Measurements from ENCODE around the gene TMEM128.
"Not testable (repeated sequence)": the region's sequence is repeated elsewhere in the genome, so short reads cannot be mapped to it uniquely, and the experiment has no call there.

Gene TMEM128, protein sequence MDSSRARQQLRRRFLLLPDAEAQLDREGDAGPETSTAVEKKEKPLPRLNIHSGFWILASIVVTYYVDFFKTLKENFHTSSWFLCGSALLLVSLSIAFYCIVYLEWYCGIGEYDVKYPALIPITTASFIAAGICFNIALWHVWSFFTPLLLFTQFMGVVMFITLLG

DNA sequence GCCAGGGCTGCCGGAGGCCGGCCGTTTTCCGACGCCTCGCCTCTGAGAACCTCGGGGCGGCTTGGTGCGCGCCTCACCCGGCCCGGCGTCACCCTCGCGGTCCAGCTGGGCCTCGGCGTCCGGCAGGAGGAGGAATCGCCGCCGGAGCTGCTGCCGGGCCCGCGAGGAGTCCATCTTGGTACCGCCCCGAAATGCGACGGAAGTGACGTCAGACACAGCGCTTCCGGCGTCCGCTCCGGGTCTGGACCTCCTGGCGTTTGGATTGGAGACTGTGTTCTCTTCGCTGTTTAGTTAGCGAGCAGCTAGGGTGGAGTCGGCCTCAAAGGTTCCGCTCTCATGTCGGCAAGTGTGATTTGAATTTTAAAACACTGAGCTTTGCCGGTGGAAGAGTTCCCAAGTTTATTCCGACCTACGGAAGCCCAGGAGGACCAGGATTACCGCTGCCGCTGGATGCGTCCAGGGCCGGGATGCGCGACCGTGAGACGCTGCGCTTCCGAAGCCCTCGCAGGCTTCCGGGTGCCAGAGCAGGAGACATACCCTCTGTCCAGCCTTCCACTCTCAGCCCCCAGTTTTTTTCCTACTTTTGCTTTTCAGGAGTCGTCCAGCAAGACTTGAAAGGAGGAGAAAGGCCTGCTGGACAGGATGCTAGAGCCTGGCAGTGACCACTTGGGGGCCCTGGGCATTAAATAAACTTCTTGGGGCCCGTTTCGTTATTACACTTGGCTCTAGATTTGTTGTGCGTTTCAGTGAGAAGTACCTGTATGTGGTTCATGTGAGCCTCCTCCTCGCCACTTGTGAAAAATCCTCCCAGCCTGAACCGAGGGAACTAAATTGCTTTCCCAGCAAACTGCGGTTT lies at the start of gene TMEM128:
TMEM128 (minus strand) TSS at position 195 of the 856 bp plus-strand sequence; CDS start at position 174, 21 bp downstream.
- DNase-seq (ENCODE audit: low read depth in 2 of 2, low spot score in 1 of 2), result peak; percentile 82 to 85

DNA sequence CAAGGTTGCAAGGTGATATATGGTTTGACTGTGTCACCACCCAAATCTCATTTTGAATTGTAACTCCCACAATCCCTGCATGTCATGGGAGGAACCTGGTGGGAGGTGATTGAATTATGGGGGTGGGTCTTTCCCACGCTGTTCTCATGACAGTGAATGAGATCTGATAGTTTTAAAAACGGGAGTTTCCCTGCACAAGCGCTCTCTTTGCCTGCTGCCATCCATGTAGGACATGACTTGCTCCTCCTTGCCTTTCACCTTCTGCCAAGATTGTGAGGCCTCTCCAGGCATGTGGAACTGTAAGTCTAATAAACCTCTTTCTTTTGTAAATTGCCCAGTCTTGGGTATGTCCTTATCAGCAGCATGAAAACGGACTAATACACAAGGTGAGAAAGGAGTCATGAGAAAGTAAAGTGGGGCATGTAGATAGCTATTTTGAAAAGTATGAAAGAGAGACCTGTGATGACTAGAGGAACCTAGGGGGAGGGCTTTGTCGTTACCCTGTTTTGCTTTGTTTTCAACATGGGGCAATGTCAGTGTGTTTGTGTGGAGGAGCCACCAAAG lies 48.3 kb upstream of the TMEM128 start:
- DNase-seq (ENCODE audit: low read depth in 2 of 2, low spot score in 1 of 2), result no peak

DNA sequence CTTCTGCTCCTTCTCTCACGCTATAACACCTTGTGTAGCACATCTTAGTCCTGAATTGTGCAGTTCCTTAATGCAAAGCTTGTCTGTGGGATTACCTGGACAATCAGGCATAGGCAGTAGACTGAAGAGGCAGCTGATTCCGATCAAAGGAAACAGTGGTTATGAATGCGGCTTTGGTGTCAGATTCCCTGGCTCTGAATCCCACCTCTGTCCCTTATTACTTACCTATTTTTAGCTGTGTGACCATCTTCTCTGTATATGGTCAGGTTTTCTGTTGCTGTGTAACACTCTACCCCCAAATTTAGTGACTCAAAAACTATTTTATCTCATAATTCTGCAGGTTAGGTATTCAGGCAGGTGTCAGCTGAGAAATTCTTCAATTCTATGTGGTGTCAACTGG lies 45.3 kb upstream of the TMEM128 start:
- no peak for DNase-seq (ENCODE audit: low read depth in 2 of 2, low spot score in 1 of 2)

DNA sequence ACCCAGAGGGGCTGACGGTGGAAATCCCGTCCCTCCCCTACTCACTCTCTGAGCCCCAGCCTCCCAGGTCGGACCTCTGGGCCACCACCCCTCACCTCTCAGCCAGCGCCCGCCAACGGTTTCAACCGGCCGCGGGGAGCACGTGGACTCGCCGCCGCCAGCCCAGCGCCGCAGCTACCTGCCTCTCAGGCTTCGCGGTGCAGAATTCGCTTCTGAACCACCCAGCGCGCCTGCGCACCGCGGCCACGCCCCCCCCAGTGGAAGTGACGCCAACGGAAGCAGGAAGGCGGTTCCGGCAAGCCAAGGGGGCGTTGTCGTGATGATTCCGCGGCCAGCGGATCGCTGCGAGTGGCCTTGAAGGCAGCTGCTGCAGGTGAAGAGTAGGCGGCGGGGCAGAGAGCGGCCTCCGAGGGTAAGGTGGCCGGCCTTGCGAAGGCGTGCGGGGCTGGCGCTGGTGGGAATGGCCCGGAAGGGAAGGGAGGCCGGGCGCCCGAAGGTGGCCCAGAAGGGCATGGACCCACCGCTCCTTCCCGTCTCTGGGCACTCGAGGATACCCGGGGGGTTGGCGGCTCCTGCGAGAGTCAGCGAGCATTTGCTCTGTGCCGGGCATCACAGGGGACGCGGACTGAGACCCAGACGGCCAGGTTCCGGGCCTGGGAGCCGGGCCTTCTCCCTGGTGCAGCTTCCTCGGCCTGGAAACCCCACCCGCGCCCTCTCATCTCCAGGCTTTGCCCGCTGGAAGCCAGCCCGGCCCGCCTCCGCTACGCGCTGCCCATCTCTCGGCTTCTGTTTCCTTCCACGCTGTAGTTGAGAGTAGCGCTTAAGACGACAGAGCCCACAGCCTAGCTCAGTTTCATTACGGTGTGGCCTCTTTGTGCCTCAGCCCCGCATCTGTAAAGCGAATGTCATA lies 42.2 kb upstream of the TMEM128 start, which contains the start of the genes LYAR and ZBTB49:
LYAR (minus strand) TSS at position 214 of the 910 bp plus-strand sequence. CDS start 6,412 bp downstream, outside the sequence.
ZBTB49 (plus strand) TSS at position 311 of the 910 bp plus-strand sequence. CDS start 9,695 bp downstream, outside the sequence.
- DNase-seq (ENCODE audit: low read depth in 2 of 2, low spot score in 1 of 2), result peak; percentile 93 to 97

DNA sequence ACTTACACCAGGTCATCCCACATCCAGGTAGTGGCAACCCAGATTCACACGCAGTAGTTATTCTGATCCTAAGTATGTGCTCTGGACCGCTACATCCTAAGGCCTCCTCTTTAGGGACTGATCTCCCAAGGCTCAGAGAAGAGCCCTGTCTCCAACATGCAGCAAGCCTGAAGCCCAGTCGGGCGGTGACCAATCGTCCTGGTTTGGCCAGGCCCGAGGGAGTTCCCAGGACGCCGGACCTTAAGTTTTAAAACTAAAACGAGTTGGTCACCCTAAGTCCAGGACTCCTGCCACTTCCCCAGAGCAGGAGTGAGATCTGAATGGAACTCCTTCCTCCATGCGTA lies 41.5 kb upstream of the TMEM128 start:
- DNase-seq (ENCODE audit: low read depth in 2 of 2, low spot score in 1 of 2), result no peak

DNA sequence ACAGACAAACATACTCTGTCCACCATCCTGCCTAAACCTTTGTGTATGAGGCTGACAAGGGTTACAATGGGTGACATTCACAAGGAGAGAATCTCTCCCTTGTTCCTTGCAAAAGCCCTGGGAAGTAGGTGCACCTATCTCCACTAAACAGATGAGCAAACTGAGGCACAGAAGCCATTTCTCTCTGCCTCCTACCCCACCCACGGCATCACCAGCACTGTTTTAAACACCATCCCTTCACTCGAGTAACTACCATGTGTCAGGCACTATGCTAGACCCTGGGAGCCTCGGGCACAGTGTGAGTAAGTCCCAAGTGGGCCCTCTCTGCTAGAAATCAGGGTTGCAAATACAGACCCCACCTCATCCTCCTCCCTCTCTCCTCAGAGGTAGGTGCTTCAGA lies 41.0 kb upstream of the TMEM128 start:
- DNase-seq (ENCODE audit: low read depth in 2 of 2, low spot score in 1 of 2), result no peak

DNA sequence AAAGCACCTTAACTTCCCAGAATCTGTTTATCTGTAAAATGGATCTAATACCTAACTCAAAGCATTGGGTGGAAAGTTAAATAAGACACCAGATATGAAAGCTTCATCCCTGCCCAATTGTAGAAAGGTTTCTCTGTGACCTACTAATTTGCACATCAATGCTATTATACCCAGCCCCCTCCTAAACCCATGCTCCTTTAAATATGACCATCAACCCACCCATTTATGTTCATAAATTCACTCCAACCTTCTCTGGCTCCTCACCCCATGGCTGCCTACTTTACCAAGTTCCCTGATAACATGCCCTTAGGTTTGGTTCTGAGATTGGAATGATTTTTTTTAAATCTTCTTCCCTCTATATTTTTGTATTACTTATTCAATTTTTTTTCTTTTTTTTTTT lies 40.1 kb upstream of the TMEM128 start:
- DNase-seq (ENCODE audit: low read depth in 2 of 2, low spot score in 1 of 2), result no peak

DNA sequence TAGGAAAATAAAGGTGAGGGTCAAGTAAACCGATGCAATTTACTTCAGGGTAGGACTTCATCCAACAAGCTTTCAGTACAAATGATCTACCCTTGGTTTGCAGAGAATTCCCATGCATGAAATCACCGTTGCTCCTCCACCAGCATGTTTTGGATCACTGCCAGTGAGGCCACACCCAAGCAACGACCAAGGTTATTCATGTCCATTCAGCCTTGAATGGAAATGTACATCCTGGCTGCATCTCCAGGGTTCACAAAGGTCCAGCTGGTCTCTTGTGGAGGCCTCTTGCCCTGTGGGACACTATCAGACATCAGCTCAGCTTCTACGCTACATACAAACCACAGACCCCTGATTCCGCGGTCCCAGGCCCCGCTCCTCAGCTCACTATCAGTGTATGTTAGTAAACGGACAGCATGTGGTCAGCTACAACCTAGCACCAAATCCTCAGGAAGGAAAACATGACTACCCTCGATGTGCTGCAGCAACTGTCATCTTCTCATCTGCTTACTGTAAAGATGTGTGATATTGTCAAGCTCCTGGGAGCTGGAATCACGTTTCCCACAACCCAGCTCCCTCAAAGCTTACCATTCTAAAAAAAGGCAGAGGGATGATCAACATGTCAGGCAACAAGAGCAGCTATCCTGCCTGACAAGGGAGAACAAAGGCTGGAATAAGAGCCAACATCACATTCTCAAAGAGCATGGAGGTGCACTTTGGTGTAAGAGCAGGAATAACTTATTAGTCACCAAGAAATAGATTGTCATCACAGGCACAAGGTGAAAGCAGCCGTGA lies 37.0 kb upstream of the TMEM128 start:
- DNase-seq (ENCODE audit: low read depth in 2 of 2, low spot score in 1 of 2), result no peak

DNA sequence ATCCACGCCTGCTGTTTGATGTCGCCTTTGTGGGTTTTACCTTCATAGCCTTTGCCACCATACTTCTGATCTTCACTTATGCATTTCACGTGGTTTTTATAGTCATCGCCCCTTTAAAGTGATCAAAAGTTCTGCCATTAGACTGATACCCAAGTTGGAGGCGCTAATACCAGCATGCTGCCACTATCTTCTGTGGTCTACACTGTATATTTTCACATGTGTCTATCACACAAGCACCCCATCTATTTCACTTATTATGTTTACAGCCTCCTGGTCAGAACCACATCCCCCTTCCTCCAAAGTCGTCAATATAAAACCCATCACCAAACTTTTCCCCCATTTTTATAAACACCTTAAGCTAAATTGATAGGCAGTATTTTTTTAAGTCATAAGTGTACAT lies 33.8 kb upstream of the TMEM128 start:
- no peak for DNase-seq (ENCODE audit: low read depth in 2 of 2, low spot score in 1 of 2)

DNA sequence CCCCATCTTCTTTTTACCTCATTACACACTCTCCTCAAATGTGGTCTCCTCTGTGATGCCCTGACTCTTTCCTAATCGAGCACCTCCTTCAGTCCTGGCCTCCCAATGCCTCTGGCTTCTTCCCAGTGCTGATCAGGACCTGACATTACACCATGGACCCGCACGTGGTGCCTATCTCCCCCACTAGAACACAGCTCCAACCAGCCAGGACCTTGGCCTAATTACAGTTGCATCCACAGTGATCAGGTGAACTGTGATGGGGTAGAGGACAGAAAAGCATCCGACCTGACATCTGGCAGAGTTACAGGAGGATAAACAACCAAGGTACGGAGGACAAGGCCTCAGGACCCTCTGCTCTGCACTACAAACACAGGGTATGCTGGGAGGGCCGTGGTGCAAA lies 29.5 kb upstream of the TMEM128 start:
- no peak for DNase-seq (ENCODE audit: low read depth in 2 of 2, low spot score in 1 of 2)

DNA sequence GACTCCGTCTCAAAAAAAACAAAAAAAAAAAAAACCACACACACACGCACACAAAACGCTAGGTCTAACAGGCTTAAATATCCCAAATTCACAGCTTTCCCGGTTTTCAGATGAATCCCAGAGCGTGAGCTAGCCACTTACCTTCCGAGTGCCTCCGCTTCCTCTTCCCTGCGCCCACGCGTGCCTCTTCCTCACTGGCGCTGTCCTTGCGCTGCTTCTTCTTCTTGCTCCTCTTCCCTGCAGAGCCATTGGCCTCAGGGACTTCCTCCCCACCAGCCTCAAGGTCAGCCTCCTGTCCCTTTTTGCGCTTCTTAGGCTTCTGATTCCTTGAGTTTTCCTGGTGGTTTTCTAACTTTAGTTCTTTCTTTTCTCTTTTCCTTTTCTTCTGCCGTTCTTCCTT lies 26.2 kb upstream of the TMEM128 start:
- no peak for DNase-seq (ENCODE audit: low read depth in 2 of 2, low spot score in 1 of 2)

DNA sequence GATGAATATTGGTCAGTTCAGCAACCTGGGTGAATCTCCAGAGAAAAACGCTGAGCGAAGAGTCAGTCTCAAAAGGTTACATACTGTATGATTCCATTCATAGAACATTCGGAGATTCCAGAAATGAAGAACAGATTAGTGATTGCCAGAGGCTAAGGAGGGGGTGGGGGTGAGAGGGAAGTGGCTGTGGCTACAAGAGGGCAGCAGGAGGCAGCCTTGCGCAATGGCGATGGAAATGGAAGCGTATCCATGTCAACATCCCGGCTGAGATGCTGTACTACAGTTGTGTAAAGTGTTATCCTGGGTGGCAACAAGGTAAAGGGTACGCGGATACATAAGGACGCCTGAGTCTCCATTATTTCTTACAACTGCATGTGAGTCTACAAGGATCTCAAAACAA lies 23.9 kb upstream of the TMEM128 start:
- DNase-seq (ENCODE audit: low read depth in 2 of 2, low spot score in 1 of 2), result no peak

DNA sequence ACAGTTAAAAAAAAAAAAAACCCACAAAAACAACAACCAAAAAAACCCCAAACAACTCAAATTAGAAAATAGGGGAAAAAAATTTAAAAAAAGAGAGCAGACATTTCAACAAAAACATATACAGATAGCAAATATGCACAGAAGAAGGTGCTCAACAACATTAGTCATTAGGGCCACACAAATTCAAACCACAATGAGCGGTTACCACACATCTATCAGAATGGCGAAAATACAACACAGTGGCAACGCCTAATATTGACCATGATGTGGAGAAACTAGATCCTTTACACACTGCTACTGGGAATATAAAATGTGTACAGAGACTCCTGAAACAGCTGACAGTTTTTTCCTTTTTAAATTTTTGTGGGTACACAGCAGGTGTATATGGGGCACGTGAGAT lies 22.5 kb upstream of the TMEM128 start:
- no peak for DNase-seq (ENCODE audit: low read depth in 2 of 2, low spot score in 1 of 2)

DNA sequence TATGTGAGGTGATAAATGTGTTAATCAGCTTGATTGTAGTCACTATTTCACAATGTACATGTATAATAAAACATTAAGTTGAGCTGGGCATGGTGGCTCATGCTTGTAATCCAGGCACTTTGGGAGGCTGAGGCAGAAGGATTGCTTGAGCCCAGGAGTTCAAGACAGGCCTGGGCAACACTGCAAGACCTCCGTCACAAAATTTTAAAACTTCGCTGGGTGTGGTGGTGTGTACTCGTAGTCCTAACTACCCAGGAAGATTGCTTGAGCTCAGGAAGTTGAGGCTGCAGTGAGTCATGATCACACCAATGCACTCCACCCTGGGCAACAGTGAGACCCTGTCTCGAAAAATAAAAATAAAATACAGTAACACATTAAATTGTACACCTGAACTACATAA lies 21.8 kb upstream of the TMEM128 start:
- no peak for DNase-seq (ENCODE audit: low read depth in 2 of 2, low spot score in 1 of 2)

DNA sequence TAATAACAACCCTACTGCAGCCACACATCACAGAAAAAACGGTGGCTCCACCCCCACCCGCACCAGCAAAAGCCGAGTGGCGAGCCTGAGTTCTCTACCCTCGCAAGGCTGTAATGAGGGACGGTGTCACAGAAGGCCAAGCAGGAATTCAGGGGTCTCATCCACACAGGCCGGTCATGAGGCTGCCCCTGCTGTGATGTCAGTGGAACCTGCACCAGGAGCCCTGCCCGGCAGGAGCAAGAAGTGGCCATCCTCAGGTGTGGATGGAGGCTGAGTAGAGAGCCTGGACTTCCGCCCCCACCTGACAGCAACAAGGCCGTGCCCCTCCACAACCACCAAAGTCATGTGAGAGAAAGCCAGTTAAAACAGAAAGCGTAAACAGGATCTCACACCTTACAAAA lies 21.3 kb upstream of the TMEM128 start:
- DNase-seq (ENCODE audit: low read depth in 2 of 2, low spot score in 1 of 2), result peak in 1 of 2 donors; percentile 12

DNA sequence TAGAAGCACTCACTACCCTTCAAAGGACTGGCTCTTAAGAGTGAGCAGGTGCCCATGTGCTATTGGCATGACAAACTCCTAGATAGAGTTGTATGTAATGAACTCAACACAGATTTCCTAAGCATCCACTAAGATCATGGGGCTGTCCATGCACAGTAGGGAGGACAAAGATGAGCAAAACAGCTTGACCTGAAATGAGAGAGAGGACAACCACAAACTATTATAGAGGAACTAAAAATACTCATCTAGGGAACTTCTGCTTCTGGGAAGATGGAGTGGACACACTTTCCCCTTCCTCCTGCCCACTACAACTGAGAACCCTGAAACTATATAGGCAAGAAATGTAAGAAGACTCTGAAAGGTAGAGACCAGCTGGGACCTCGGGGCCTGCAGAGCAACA lies 20.8 kb upstream of the TMEM128 start:
- DNase-seq (ENCODE audit: low read depth in 2 of 2, low spot score in 1 of 2), result no peak

DNA sequence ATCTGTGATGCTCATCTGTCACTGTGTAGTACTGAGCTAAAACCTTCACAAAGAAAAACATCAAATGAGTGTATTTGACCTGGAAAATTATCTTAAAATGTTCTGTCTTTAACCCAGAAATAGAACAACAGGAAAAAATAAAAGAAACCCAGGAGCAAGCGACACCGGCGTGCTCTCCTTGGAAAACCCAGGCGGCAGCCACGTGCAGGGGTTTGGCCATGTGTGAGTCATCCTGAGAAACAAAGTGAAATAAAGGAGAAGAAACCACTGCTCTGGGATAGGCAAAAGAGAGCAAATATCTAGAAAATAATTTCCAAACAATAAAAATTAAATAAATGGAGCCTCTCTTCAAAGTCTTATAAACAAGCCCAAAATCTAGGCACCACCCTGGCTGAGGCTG lies 20.0 kb upstream of the TMEM128 start:
- DNase-seq (ENCODE audit: low read depth in 2 of 2, low spot score in 1 of 2), result no peak

DNA sequence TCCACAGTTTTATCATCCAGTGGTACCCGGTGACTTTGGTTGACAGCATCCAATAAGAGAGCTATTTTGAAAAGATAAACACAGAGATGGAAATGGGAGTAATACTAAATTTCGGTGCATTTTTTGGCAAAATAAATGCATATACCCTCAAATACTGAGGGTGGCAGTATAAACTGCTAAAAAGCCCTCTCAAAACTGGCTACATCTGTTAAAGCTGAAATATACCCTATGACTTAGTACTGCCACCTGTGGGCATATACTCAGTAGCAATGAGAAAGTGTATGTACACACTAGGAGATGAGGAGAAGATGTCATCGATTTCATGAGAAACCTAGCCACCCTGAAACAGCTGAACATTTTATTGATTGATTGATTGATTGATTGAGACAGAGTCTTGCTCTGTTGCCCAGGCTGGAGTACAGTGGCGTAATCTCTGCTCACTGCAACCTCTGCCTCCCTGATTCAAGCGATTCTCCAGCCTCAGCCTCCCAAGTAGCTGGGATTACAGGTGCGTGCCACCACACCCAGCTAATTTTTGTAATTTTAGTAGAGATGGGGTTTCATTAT lies 12.2 kb upstream of the TMEM128 start:
- no peak for DNase-seq (ENCODE audit: low read depth in 2 of 2, low spot score in 1 of 2)

DNA sequence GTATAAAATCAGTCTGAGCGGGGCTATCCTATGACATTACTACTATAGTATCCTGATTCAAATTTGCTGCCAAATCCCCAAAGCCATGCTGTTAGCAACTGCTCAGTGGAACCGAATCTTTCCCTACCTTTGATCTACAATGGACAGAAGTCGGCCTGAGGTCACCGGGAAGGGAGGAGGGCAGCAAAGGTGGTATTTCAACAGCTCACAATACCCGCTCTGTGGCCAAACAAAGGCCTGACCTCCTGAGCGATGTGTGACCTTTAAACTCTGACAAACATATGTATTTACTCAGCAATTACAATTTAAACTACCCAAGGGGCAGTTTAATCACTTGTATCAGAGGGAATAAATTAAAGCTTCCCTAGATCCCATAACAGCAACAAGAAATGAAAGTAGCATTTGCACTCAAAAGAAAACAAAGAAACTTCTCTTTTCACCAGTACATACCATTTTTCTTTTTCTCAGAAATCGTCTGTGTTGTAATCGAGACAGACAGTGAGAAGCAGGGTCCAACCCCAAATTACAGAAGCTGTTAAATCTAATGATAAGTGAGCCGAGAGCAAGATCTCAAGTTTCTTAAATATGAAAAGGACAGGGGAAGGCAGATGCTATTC lies 11.6 kb upstream of the TMEM128 start:
- DNase-seq (ENCODE audit: low read depth in 2 of 2, low spot score in 1 of 2), result no peak

DNA sequence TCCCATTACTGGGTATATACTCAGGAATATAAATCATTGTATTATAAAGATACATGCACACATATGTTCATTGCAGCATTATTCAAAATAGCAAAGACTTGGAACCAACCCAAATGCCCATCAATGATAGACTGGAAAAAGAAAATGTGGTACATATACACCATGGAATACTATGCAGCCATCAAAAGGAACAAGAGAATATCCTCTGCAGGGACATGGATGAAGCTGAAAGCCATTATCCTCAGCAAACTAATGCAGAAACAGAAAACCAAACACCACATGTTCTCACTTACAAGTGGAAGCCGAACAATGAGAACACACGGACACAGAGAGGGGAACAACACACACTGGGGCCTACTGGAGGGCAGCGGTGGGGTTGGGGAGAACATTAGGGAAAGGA lies 9.7 kb upstream of the TMEM128 start:
- not testable (repeated sequence) for DNase-seq (ENCODE audit: low read depth in 2 of 2, low spot score in 1 of 2)

Data from stimulated activated CD8-positive, alpha-beta memory T cell treated with anti-CD3 and anti-CD28 coated beads, Interleukin-4, amount 100 ng/mL, for 4 hours (primary cell).